Immature natural killer cell (primary cell): ENCODE results near the gene VPS41. TPM values are rescaled to one million over a fixed set of nuclear protein-coding genes. Genes with fewer than 3 reads are reported as not detected.
A peak's percentile ranks its signal among the peaks of the same experiment; 100 is the strongest.

Experiments used
- DNase-seq, 3 donors: peaks; one replicate each; pipeline ENCODE4 v3.0.0; 2022; ENCODE audit warnings: mixed read lengths in 1 of 3
- H3K27ac Mint-ChIP-seq, 6 donors: one replicate each; pipeline ENCODE4 v1.8.0; 2020; ENCODE audit warnings: mixed read lengths in 6 of 6, mild to moderate bottlenecking in 5 of 6, inconsistent platforms in 4 of 6, moderate library complexity in 3 of 6
- H3K27me3 Mint-ChIP-seq, 3 donors: one replicate each; pipeline ENCODE4 v1.8.0; 2020 to 2021; ENCODE audit warnings: low read depth in 3 of 3, mild to moderate bottlenecking in 3 of 3, mixed read lengths in 3 of 3, moderate library complexity in 3 of 3, inconsistent platforms in 1 of 3
- H3K36me3 Mint-ChIP-seq, 3 donors: one replicate each; pipeline ENCODE4 v1.8.0; 2020; ENCODE audit warnings: mixed read lengths in 3 of 3, inconsistent platforms in 2 of 3, mild to moderate bottlenecking in 2 of 3
- H3K4me1 Mint-ChIP-seq, 2 donors: one replicate each; pipeline ENCODE4 v1.8.0; 2020; ENCODE audit warnings: inconsistent platforms in 2 of 2, mild to moderate bottlenecking in 2 of 2, mixed read lengths in 2 of 2, moderate library complexity in 1 of 2
- H3K4me3 Mint-ChIP-seq, 5 donors: one replicate each; pipeline ENCODE4 v1.8.0; 2020; ENCODE audit warnings: mild to moderate bottlenecking in 5 of 5, mixed read lengths in 5 of 5, inconsistent platforms in 3 of 5, moderate library complexity in 3 of 5
- H3K9me3 Mint-ChIP-seq, 6 donors: one replicate each; pipeline ENCODE4 v1.8.0; 2020; ENCODE audit warnings: mild to moderate bottlenecking in 6 of 6, mixed read lengths in 6 of 6, inconsistent platforms in 4 of 6, moderate library complexity in 3 of 6
- polyA plus RNA-seq, 3 donors: library from polyadenylated mRNA; unstranded; fragments of 300-500 nt; fragmentation: Illumina TruSeq; gene quantifications; one replicate each; pipeline ENCODE4 v1.2.3, GENCODE V29; 2021

The VPS41 gene
- polyA plus RNA-seq, 3 donors from 2014 or later, result 52.2 to 86.2 (median 72.6) TPM

- Mint-ChIP-seq H3K9me3 (no peaks in the 10 kb centered on the region), H3K36me3 (no peaks in the 10 kb centered on the region), H3K27ac (no peak overlapping the region), H3K4me1 (no peaks in the 10 kb centered on the region), H3K27me3 (peaks cover 2 to 8% (median 3%) of the 10 kb centered on the region in 3 donors), H3K4me3 (no peak overlapping the region)
- peak; percentile 11 to 23 (median 16) for DNase-seq
Measured at GRCh38 chr7:38932509-38933168, 23.6 kb upstream of the VPS41 start.

GRCh38 chr7:38929460-38930171 lies 20.6 kb upstream of the VPS41 start:
- Mint-ChIP-seq H3K27ac (no peak overlapping the region), H3K4me1 (no peaks in the 10 kb centered on the region), H3K27me3 (peaks cover 0 to 5% (median 3%) of the 10 kb centered on the region in 3 donors), H3K36me3 (no peaks in the 10 kb centered on the region), H3K9me3 (no peaks in the 10 kb centered on the region), H3K4me3 (no peak overlapping the region)
- no peak for DNase-seq

DNA sequence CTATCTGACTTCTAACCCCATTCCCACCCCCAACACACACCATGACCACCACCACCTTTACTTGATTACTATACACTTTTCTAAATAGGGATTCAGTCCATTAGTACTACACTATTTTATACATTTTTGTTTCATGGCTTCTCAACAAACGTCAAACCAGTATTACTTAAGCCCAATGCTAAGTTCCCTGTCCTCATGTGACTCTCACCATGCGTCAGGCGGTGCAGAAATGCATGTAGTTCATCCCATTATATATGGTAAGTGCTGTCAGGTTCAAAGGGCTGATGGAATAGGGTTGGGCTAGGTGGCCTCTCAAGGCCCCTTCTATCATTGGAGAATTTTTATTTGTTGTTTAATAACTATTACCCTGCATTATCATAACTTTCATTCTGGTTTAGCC lies 19.5 kb upstream of the VPS41 start:
- H3K27me3 Mint-ChIP-seq, result peaks cover 0 to 5% (median 3%) of the 10 kb centered on the region in 3 donors
- H3K36me3 Mint-ChIP-seq, result no peaks in the 10 kb centered on the region
- H3K4me1 Mint-ChIP-seq, result no peaks in the 10 kb centered on the region
- no peak for DNase-seq
- no peak overlapping the region for H3K27ac Mint-ChIP-seq
- H3K9me3 Mint-ChIP-seq, result no peaks in the 10 kb centered on the region
- no peak overlapping the region for H3K4me3 Mint-ChIP-seq

GRCh38 chr7:38927751-38928150 lies 18.8 kb upstream of the VPS41 start:
- no peaks in the 10 kb centered on the region for H3K4me1 Mint-ChIP-seq

GRCh38 chr7:38920731-38921130 lies 11.7 kb upstream of the VPS41 start:
- no peak overlapping the region for H3K27ac Mint-ChIP-seq
- no peaks in the 10 kb centered on the region for H3K4me1 Mint-ChIP-seq
- H3K9me3 Mint-ChIP-seq, result no peaks in the 10 kb centered on the region
- no peaks in the 10 kb centered on the region for H3K36me3 Mint-ChIP-seq
- no peak overlapping the region for H3K4me3 Mint-ChIP-seq
- no peak for DNase-seq
- H3K27me3 Mint-ChIP-seq, result peaks cover 0 to 4% (median 3%) of the 10 kb centered on the region in 3 donors

More at GRCh38 chr7:38927751-38928150, 18.8 kb upstream of the VPS41 start:
- no peak for DNase-seq
- H3K27me3 Mint-ChIP-seq, result peaks cover 0 to 5% (median 3%) of the 10 kb centered on the region in 3 donors
- H3K4me3 Mint-ChIP-seq, result no peak overlapping the region
- H3K9me3 Mint-ChIP-seq, result no peaks in the 10 kb centered on the region
- H3K27ac Mint-ChIP-seq, result no peak overlapping the region
- H3K36me3 Mint-ChIP-seq, result no peaks in the 10 kb centered on the region

- Mint-ChIP-seq H3K36me3 (no peaks in the 10 kb centered on the region), H3K27me3 (peaks cover 1 to 8% (median 4%) of the 10 kb centered on the region in 3 donors), H3K4me3 (no peak overlapping the region), H3K27ac (no peak overlapping the region), H3K4me1 (no peaks in the 10 kb centered on the region), H3K9me3 (no peaks in the 10 kb centered on the region)
- no peak for DNase-seq
Measured at GRCh38 chr7:38916396-38916795, 7.4 kb upstream of the VPS41 start.

DNA sequence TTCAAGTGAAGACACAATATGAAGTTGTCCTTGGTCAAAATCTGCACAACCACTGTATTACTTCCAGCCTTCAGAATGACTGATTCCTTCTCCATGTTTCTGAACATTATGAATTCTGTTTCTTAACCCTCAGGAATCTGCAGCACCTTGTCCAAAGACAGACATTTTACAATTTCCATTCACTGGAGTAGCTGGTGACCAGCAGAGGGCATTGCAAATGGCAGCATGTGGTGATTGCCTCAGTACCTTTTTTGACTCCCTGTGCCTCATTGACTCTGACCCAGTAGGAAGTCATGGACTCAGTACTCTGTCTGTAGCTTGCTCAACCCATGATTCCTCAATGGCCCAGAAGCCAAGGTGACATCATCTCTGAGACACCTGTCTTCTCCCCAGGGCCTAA lies 879 bp upstream of the VPS41 start:
- Mint-ChIP-seq H3K27ac (no peak overlapping the region), H3K36me3 (no peaks in the 10 kb centered on the region), H3K4me1 (peaks cover 20 to 39% of the 10 kb centered on the region in 2 donors), H3K9me3 (no peaks in the 10 kb centered on the region), H3K4me3 (peak overlapping the region in 2 of 5 donors; percentile 96 to 97), H3K27me3 (peaks cover 0 to 6% (median 5%) of the 10 kb centered on the region in 3 donors)
- no peak for DNase-seq

DNA sequence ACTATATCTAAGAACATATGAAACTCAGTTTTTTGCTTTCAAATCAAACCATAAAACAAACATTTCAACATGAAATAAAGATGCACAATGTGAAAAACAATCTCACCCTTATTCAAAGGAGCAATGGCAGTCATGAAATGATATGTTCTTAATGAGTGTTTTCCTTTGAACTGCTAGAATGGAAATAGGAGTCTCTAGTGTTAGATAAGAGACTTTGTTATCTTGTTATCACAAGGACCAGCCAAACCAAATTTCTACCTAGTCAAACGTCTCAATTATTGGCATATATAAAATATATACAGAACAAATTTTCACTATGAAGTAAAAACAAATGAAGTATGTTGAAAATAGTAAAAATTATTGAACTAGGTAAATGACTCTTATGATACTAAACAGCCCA lies 1.2 kb downstream of the VPS41 start:
- H3K27ac Mint-ChIP-seq, result peak overlapping the region in 4 of 6 donors; percentile 89 to 94 (median 91)
- H3K4me3 Mint-ChIP-seq, result peak overlapping the region; percentile 95 to 97 (median 96)
- peaks cover 28 to 60% of the 10 kb centered on the region in 2 donors for H3K4me1 Mint-ChIP-seq
- no peak for DNase-seq
- peaks cover 0 to 2% (median 1%) of the 10 kb centered on the region in 3 donors for H3K27me3 Mint-ChIP-seq
- H3K9me3 Mint-ChIP-seq, result no peaks in the 10 kb centered on the region
- no peaks in the 10 kb centered on the region for H3K36me3 Mint-ChIP-seq

GRCh38 chr7:38907066-38907465 lies 1.9 kb downstream of the VPS41 start:
- Mint-ChIP-seq H3K27ac (no peak overlapping the region), H3K4me3 (peak overlapping the region; percentile 7 to 61 (median 34)), H3K4me1 (peaks cover 35 to 67% of the 10 kb centered on the region in 2 donors), H3K27me3 (peaks cover 0 to 2% (median 1%) of the 10 kb centered on the region in 3 donors), H3K9me3 (no peaks in the 10 kb centered on the region), H3K36me3 (no peaks in the 10 kb centered on the region)
- no peak for DNase-seq

GRCh38 chr7:38905056-38905759 lies 3.8 kb downstream of the VPS41 start:
- no peaks in the 10 kb centered on the region for H3K9me3 Mint-ChIP-seq
- DNase-seq, result no peak

GRCh38 chr7:38903057-38903456 lies 5.9 kb downstream of the VPS41 start:
- Mint-ChIP-seq H3K4me1 (peaks cover 37 to 81% of the 10 kb centered on the region in 2 donors), H3K27me3 (no peaks in the 10 kb centered on the region), H3K36me3 (peaks cover 0 to under 1% (median under 1%) of the 10 kb centered on the region in 3 donors), H3K4me3 (no peak overlapping the region), H3K9me3 (no peaks in the 10 kb centered on the region), H3K27ac (peak overlapping the region in 2 of 6 donors; percentile 28 to 33)
- DNase-seq, result no peak

More at GRCh38 chr7:38905056-38905759, 3.8 kb downstream of the VPS41 start:
- Mint-ChIP-seq H3K27ac (no peak overlapping the region), H3K27me3 (peaks cover 0 to 2% (median 1%) of the 10 kb centered on the region in 3 donors), H3K4me1 (peaks cover 45 to 85% of the 10 kb centered on the region in 2 donors), H3K4me3 (no peak overlapping the region), H3K36me3 (no peaks in the 10 kb centered on the region)

GRCh38 chr7:38902449-38902848 lies 6.5 kb downstream of the VPS41 start:
- Mint-ChIP-seq H3K27ac (peak overlapping the region in 1 of 6 donors; percentile 28), H3K4me3 (no peak overlapping the region), H3K9me3 (no peaks in the 10 kb centered on the region)

DNA sequence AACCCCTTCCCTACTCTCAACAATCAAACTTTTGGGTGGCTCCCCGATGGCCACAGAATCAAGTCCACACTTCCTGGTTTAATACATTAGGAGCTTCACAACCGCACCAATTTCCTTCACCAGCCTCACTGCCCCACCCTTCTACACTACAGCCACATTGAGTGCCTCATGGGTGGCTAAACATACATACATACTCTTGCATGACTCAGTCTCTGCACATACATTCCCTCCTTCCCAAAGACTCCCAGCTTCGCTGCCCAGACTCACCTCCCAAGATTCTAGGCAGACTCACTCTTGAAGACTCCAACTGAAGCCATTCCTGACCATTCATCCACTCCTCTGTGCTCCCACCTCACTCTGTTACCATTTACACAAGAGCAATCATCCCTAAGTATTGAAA lies 15.9 kb downstream of the VPS41 start:
- DNase-seq, result no peak
- Mint-ChIP-seq H3K27me3 (peaks cover 2 to 3% (median 3%) of the 10 kb centered on the region in 3 donors), H3K4me1 (peaks cover 27 to 29% of the 10 kb centered on the region in 2 donors), H3K9me3 (no peaks in the 10 kb centered on the region), H3K4me3 (no peak overlapping the region), H3K36me3 (peaks cover 23 to 24% (median 23%) of the 10 kb centered on the region in 3 donors), H3K27ac (peak overlapping the region in 3 of 6 donors; percentile 26 to 48 (median 31))

More at GRCh38 chr7:38902449-38902848, 6.5 kb downstream of the VPS41 start:
- Mint-ChIP-seq H3K36me3 (peaks cover 4 to 5% (median 4%) of the 10 kb centered on the region in 3 donors), H3K4me1 (peaks cover 33 to 75% of the 10 kb centered on the region in 2 donors), H3K27me3 (no peaks in the 10 kb centered on the region)
- no peak for DNase-seq
